ENCODE data around the gene SLCO4A1. TPM values are rescaled to one million over a fixed set of nuclear protein-coding genes. Genes with fewer than 3 reads are reported as not detected.
A peak's percentile ranks its signal among the peaks of the same experiment; 100 is the strongest.

SLCO4A1 gene
- total RNA-seq, 3 donors from 2014 or later = 13.3 to 18.5 (median 15.0) TPM

GRCh38 chr20:62622178-62622876, 20.0 kb upstream of the SLCO4A1 start:
- Histone ChIP-seq H3K9me3 (no peaks in the 10 kb centered on the region), H3K36me3 (ENCODE audit: low read depth) (no peaks in the 10 kb centered on the region), H3K4me1 (ENCODE audit: low read depth) (peaks cover 27% of the 10 kb centered on the region), H3K4me3 (no peak overlapping the region)
- DNase-seq (no peak), ATAC-seq (no peak)
- intact Hi-C loops (cut with DNase I, micrococcal nuclease) = no loop called here
- TF ChIP-seq CTCF (IDR thresholded peaks at IDR 0.05) = no peak

GRCh38 chr20:62622877-62623487, 19.3 kb upstream of the SLCO4A1 start:
- TF ChIP-seq CTCF (IDR thresholded peaks at IDR 0.05) = no peak
- peak in 1 of 3 donors; percentile 69 for DNase-seq
- peak; percentile 2 for ATAC-seq
- Histone ChIP-seq H3K4me3 (no peak overlapping the region), H3K4me1 (ENCODE audit: low read depth) (peaks cover 27% of the 10 kb centered on the region), H3K9me3 (no peaks in the 10 kb centered on the region), H3K36me3 (ENCODE audit: low read depth) (no peaks in the 10 kb centered on the region)
- intact Hi-C loops (cut with DNase I, micrococcal nuclease) = no loop called here

- Histone ChIP-seq H3K9me3 (no peaks in the 10 kb centered on the region), H3K4me1 (ENCODE audit: low read depth) (peaks cover 27% of the 10 kb centered on the region), H3K4me3 (no peak overlapping the region), H3K36me3 (ENCODE audit: low read depth) (no peaks in the 10 kb centered on the region)
- TF ChIP-seq CTCF (IDR thresholded peaks at IDR 0.05) = no peak
- intact Hi-C loops (cut with DNase I, micrococcal nuclease) = no loop called here
- ATAC-seq (peak; percentile 96), DNase-seq (peak; percentile 98)
Observed at GRCh38 chr20:62623488-62624324, 18.6 kb upstream of the SLCO4A1 start.

- Histone ChIP-seq H3K9me3 (no peaks in the 10 kb centered on the region), H3K4me3 (no peak overlapping the region), H3K36me3 (ENCODE audit: low read depth) (no peaks in the 10 kb centered on the region), H3K4me1 (ENCODE audit: low read depth) (peaks cover 27% of the 10 kb centered on the region)
- TF ChIP-seq CTCF (IDR thresholded peaks at IDR 0.05) = peak; percentile 28
- ATAC-seq (peak; percentile 69), DNase-seq (peak; percentile 67 to 82 (median 81))
- intact Hi-C loops (cut with DNase I, micrococcal nuclease) = no loop called here
Observed at GRCh38 chr20:62624325-62624690, 18.0 kb upstream of the SLCO4A1 start.

GRCh38 chr20:62624719-62625453, 17.4 kb upstream of the SLCO4A1 start:
- peak in 1 of 3 donors; percentile 64 for DNase-seq
- Histone ChIP-seq H3K4me3 (no peak overlapping the region), H3K9me3 (no peaks in the 10 kb centered on the region), H3K4me1 (ENCODE audit: low read depth) (peaks cover 27% of the 10 kb centered on the region), H3K36me3 (ENCODE audit: low read depth) (no peaks in the 10 kb centered on the region)
- no peak for TF ChIP-seq CTCF (IDR thresholded peaks at IDR 0.05)
- no peak for ATAC-seq
- intact Hi-C loops (cut with DNase I, micrococcal nuclease) = no loop called here

Data from mucosa of descending colon (tissue), 3 donors.